ENCODE data around the gene GNG7.
"Not testable (repeated sequence)": the region's sequence is repeated elsewhere in the genome, so short reads cannot be mapped to it uniquely, and the experiment has no call there.

Gene GNG7

GRCh38 chr19:2547033-2547680 is 155.3 kb downstream of the GNG7 start:
- DNase-seq: no peak

- DNase-seq: no peak
Measured at GRCh38 chr19:2546128-2547032, 156.1 kb downstream of the GNG7 start.

- DNase-seq: not testable (repeated sequence)
Measured at GRCh38 chr19:2545416-2546127, 156.9 kb downstream of the GNG7 start.

- DNase-seq: no peak
Measured at GRCh38 chr19:2544576-2545415, 157.7 kb downstream of the GNG7 start.

DNA sequence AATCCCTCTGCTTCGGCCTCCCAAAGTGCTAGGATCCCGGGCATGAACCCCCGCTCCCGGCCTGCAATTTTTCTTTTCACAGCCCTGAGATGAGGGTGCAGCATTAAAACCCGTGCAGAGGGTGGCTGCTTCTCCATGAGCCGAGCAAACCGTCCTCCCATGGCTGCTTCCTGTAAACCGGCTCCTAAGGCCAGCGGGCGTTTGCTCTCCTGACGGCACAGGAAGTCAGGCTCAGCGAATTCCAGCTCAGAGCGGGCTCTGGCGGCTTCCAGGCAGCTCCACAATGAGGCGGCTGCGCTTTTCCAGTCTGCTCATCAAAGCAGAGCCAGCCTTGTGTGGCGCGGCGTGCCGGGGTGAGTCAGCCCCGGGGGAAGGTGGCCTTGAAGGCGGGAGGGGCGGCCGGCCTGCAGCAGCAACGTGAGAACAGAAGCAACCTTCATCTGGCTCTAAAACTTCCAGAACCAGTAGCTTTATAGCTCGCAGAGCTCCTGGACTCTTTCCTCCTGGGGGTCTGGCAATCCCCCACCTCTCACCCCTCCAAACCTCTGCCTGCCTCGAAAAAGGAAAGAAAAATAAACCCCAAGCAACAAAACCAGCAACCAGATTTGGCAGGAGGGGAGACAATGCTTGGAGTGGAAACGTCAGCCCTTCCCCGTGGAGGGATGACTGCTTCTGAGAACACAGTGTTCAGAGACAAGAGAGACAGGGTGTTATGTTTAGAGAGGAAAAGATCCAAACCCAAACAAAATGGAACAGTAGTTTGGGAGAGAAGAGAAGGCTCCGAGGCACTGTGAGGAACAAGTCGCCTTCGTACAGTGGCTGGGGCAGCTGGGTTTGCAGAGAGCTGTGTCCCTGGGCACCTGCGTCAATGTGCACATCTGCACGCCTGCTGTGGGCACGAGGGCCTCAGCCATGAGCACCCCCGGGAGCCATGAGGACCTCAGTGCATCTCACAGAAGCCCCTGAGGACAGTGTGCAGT is 158.7 kb downstream of the GNG7 start:
- DNase-seq: peak; percentile 74

GRCh38 chr19:2543072-2543462 is 159.4 kb downstream of the GNG7 start:
- DNase-seq: not testable (repeated sequence)

DNA sequence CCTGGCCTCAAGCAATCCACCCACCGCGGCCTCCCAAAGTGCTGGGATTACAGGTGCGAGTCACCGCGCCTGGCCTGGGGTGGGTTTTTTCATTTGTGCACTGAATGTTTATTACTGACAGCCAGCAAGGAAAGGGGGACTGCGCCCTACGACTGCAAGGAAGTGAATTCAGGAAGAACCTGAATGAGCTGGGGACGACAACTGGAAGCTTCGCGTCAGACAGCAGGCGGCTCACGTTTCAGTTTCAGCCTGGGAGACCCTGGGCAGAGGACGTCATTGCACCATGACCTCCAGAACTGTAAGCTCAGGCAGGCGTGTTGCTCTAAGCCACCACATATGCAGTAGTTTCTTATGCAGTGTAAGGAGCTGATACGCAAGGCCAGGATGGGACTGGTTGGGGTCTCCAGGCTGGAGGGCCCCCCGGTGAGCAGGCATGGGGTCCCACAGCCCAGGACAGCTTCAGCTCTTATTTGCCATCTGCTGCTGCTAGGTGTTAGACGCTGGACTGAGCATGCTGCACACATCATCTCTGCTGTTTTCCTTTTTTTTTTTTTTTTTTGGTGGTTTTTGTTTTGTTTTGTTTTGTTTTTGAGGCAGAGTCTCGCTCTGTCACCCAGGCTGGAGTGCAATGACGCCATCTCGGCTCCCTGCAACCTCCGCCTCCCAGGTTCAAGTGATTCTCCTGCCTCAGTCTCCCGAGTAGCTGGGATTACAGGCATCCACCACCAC is 160.0 kb downstream of the GNG7 start:
- no peak for DNase-seq

GRCh38 chr19:2540646-2541454 is 161.6 kb downstream of the GNG7 start:
- DNase-seq: no peak

GRCh38 chr19:2540251-2540645 is 162.2 kb downstream of the GNG7 start:
- DNase-seq: no peak

DNA sequence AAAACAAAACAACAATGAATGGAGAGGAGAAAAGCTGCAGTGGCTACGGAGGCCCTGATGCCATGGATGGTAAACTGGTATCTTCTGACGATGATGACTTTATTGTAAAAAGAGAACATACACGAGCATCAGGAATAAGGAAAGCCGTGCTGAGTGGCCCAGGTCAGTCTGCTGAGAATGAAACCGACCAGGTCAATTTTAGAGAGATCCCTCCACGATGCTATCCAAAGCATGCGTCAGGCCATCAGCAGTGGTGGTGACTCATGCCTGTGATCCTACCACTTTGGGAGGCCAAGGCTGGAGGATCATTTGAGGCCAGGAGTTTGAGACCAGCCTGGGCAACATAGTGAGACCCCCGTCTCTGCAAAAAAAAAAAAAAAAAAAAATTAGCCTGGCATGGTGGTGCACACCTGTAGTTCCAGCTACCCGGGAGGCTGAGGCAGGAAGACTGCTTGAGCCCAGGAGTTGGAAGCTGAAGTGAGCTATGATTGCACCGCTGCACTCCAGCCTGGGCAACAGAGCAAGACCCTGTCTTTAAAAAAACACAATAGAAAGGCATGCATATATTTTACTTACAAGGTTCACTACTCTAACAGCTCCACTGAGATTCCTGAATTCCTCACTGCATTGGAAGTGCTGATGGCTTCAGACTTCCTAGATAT is 164.3 kb downstream of the GNG7 start:
- no peak for DNase-seq

DNA sequence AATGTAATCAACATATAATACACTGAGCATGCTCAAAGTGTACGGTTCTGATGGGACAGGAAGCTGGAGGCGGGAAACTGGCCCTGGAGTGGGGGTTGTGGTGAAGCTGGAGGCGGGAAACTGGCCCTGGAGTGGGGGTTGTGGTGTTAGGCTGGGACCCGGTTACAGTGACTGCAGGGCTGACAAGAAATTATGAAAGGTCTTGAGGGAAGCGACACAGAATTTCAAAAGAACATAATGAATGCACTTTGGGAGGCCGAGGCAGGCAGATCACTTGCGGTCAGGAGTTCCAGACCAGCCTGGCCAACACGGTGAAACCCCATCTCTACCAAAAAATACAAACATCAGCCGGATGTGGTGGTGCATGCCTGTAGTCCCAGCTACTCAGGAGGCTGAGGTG is 164.9 kb downstream of the GNG7 start:
- peak; percentile 38 for DNase-seq

DNA sequence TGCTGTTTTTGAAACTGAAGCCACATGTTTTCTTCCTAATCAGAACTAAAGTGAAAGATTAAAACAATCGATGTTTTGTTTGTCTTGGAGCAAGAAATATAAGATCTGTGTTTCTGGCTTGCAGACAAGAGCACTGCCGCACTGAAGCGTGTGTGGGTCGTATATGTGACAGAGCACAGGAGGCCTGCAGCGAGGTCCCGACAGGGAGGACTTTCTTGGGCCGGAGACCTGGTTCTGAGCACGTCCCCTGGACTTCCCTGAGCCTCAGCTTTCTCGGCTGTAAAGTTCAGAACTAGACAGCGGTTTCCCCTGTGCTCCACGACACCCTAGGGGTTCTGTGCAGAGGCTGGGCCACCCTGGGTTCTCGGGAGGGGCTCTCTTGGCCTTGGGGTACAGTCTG is 166.0 kb downstream of the GNG7 start:
- no peak for DNase-seq

DNA sequence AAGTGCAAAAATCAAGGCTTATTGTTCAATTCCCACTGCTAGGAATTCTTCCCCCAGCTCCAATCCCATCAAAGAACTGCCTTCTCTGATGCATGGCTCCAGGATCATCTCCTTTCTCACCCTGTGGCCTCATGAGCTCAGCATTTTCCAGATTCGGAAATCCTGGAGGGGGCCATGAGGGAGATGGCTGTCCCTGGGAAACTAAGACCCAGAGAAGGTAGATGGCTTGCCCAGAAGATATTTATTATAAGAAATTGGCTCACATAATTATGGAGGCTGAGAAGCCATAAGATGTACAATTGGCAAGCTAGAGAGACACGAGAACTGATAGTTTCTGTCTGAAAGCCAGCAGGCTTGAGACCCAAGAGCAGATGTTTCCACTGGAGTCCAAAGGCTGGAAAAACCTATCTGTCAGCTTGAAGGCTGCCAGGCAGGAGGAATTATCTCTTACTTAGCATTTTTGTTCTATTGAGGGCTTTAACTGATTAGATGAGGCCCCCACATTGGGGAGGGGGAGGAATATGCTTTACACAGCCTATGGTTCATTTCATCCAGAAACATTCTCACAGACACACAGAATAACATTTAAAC is 168.0 kb downstream of the GNG7 start:
- no peak for DNase-seq

GRCh38 chr19:2533686-2534422 is 168.6 kb downstream of the GNG7 start:
- DNase-seq: no peak

GRCh38 chr19:2533072-2533425 is 169.4 kb downstream of the GNG7 start:
- no peak for DNase-seq

DNA sequence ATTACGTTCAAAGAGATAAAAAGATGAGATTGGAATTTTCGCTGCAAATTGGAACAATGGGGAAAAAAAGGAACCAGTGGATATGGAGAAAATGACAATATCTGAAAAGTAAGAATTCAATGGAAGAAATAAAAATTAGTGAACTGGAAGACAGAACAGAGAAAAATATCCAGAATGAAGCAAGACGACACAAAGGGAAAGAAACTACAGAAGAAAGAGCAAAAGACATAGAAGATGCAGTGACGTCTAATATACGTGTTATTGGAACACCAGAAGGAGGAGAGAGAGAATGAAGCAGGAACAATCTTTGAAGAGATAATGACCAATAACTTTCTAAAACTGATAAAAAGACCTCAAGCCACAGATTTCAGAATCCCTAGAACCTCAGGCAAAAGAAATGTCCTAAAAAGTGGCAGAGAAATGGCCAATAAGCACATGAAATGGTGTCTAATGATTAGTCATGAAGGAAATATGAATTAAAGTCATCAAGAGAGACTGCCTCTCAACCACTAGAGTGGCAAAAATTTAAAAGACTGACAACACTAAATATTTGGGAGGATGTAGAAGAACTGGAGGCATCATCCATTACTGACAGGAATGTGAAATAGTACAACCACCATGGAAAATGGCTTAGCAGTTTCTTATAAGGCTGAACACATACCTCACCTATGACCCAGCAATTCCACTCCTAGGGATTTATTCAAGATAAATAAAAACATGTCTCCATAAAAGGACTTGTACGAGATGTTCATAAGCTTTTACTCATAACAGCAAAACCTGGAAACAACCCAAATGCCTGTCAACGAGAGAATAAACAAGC is 170.0 kb downstream of the GNG7 start:
- no peak for DNase-seq

DNA sequence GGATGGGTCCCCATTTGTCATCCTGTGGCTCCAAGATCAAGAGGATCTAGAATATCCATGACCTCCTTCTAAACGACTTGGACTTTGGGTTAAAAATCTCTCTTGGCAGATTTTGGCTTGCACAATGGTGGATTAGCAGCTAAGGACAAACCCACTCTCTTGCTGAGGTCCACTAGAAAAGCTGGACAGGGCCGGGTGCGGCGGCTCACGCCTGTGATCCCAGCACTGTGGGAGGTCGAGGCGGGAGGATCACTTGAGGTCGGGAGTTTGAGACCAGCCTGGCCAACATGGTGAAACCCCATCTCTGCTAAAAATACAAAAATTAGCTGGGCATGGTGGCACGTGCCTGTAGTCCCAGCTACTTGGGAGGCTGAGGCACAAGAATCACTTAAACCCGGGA is 172.6 kb downstream of the GNG7 start:
- DNase-seq: not testable (repeated sequence)

Measured in activated naive CD4-positive, alpha-beta T cell treated with Interleukin-2 at 50 U/mL for 16 hours (primary cell).